ENCODE results near the gene NDUFB8. TPM values are rescaled to one million over a fixed set of nuclear protein-coding genes. Genes with fewer than 3 reads are reported as not detected.

Gene NDUFB8
- total and polyA plus RNA-seq, 2 of the 4 experiments (the other 2 are of a cell fraction) = 99.1 to 265 TPM

DNA sequence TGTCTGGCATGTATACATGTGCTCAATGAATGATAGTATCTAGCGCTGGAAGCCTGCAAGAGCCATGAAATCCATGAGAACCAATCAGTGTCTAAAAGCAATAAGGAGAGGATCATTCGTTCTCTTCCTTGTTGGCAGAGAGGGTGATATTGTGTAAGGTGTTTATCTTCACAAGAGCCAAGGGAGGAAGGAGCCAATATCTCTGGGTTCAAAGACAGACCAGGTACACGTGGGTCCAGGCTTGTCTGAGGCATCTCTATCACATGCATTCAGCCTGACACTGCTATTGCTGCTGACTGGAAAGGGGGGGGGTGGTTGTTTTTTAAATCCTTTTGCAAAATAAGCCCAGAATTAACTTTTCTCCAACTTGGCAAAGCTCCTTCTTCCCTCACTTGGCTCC, 14.1 kb downstream of the NDUFB8 start:
- dilution Hi-C loops (cut with HindIII; ENCODE audit: low sequenced_read_pairs, unreplicated experiment) = no loop called here
- Histone ChIP-seq H3K27ac (ENCODE audit: insufficient read depth, low read length) (no peak overlapping the region), H3K9me3 (ENCODE audit: control insufficient read depth, insufficient read depth, low read length) (no peaks in the 10 kb centered on the region), H2BK120ac (ENCODE audit: low read depth, low read length) (no peak overlapping the region), H2AK9ac (replicated peaks; ENCODE audit: low read depth, low read length, poor library complexity) (no peak overlapping the region), H3K9ac (ENCODE audit: low read depth, low read length) (no peak overlapping the region), H2AK5ac (ENCODE audit: low read depth, low read length) (no peak overlapping the region), H3K9me1 (ENCODE audit: insufficient read depth, low read length) (no peaks in the 10 kb centered on the region), H3K36me3 (ENCODE audit: control insufficient read depth, insufficient read depth, low read length) (peaks cover 2% of the 10 kb centered on the region; the same call in 1 of the 2 replicates), H4K5ac (ENCODE audit: low read depth, low read length) (no peak overlapping the region), H3K4ac (ENCODE audit: low read depth, low read length) (no peak overlapping the region), H3K4me2 (ENCODE audit: low read depth, low read length) (no peak overlapping the region), H3K4me1 (ENCODE audit: control insufficient read depth, insufficient read depth, low read length) (peaks cover 5% of the 10 kb centered on the region; the same call in 1 of the 2 replicates), H2BK5ac (ENCODE audit: low read depth, low read length, poor library complexity, severe bottlenecking) (no peak overlapping the region), H4K91ac (ENCODE audit: insufficient read depth, low read depth, low read length) (no peak overlapping the region), H4K20me1 (ENCODE audit: insufficient read depth, low read length) (no peaks in the 10 kb centered on the region), H3K27me3 (ENCODE audit: control insufficient read depth, insufficient read depth, low read length) (no peaks in the 10 kb centered on the region), H3K23ac (ENCODE audit: low read depth, low read length) (no peak overlapping the region), H3K4me3 (ENCODE audit: insufficient read depth, low read depth, low read length) (no peak overlapping the region), H2BK15ac (ENCODE audit: low read depth, low read length) (no peak overlapping the region), H2BK20ac (ENCODE audit: low read depth, low read length) (no peak overlapping the region), H3K56ac (ENCODE audit: extremely low read depth, insufficient read depth, low read length) (no peak overlapping the region), H2AFZ (replicated peaks; ENCODE audit: low read length, poor library complexity) (no peak overlapping the region), H3K14ac (replicated peaks; ENCODE audit: low read depth, low read length) (no peak overlapping the region), H3K79me1 (ENCODE audit: low read depth in 1 of 2, low read length in 2 of 2) (no peaks in the 10 kb centered on the region), H3K18ac (ENCODE audit: low read depth, low read length) (no peak overlapping the region), H4K8ac (ENCODE audit: low read depth in 2 of 2, low read length in 2 of 2) (no peak overlapping the region)
- ATAC-seq (ENCODE audit: low read depth) (no peak), DNase-seq (no peak)
- in situ Hi-C loops (cut with MboI; ENCODE audit: low sequenced_read_pairs) = no loop called here
- whole genome bisulfite sequencing, 2 experiments (ENCODE audit: extremely low coverage in 2 of 2, insufficient read length in 1 of 2) = 70% methylated on average over 1 of the region's 3 CpGs; no CpG with 5 or more reads in 1 of the 2 experiments
- ChIA-PET POLR2A (ENCODE audit: unreplicated experiment) (no interaction called here), CTCF (no interaction called here)
- BruUV-seq (replicated peaks) = no TSS peak
- intact Hi-C loops (cut with micrococcal nuclease) = loop anchor here (5.0 kb wide), 1 partner anchor 362 kb away; no protein-coding TSS in a partner anchor
- TF ChIP-seq NFE2L2 (IDR thresholded peaks at IDR 0.05; ENCODE audit: low read depth, low read length) (no peak), FOS (IDR thresholded peaks at IDR 0.05; ENCODE audit: low read depth, low read length) (no peak), SMC3 (IDR thresholded peaks at IDR 0.05; ENCODE audit: low read depth, low read length) (no peak), CHD1 (IDR thresholded peaks at IDR 0.05; ENCODE audit: low read depth, low read length) (no peak), RAD21 (IDR thresholded peaks at IDR 0.05; ENCODE audit: low read length) (no peak), CTCF (conservative IDR thresholded peaks at IDR 0.05; ENCODE audit: low read depth, low read length) (no peak), USF2 (IDR thresholded peaks at IDR 0.05; ENCODE audit: low read depth, low read length) (no peak), RFX5 (IDR thresholded peaks at IDR 0.05; ENCODE audit: low read depth, low read length) (no peak), CEBPB (IDR thresholded peaks at IDR 0.05; ENCODE audit: low read depth, low read length) (no peak), MAFK (IDR thresholded peaks at IDR 0.05; ENCODE audit: low read depth, low read length) (no peak), MAZ (IDR thresholded peaks at IDR 0.05; ENCODE audit: borderline replicate concordance, low read depth, low read length) (no peak), MXI1 (IDR thresholded peaks at IDR 0.05; ENCODE audit: borderline replicate concordance, low read depth, low read length) (no peak), POLR2A (IDR thresholded peaks at IDR 0.05; ENCODE audit: low read depth, low read length) (no peak), RCOR1 (IDR thresholded peaks at IDR 0.05; ENCODE audit: insufficient replicate concordance, low read length) (no peak), BHLHE40 (IDR thresholded peaks at IDR 0.05; ENCODE audit: low read depth, low read length) (no peak)
- TF ChIP-seq, protein P1, sequence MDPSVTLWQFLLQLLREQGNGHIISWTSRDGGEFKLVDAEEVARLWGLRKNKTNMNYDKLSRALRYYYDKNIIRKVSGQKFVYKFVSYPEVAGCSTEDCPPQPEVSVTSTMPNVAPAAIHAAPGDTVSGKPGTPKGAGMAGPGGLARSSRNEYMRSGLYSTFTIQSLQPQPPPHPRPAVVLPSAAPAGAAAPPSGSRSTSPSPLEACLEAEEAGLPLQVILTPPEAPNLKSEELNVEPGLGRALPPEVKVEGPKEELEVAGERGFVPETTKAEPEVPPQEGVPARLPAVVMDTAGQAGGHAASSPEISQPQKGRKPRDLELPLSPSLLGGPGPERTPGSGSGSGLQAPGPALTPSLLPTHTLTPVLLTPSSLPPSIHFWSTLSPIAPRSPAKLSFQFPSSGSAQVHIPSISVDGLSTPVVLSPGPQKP (IDR thresholded peaks at IDR 0.05; ENCODE audit: borderline replicate concordance, low read depth, low read length) = no peak

All from IMR-90 (cell line).